Stimulated activated CD4-positive, alpha-beta T cell treated with anti-CD3 and anti-CD28 coated beads, Interleukin-12 subunit alpha, Interleukin-12 subunit beta, amount 100 ng/mL, for 4 hours (primary cell): Measurements from ENCODE around the gene PSMD6.

Source experiments
- DNase-seq: peaks from one replicate; pipeline ENCODE4 v3.0.0-alpha.2; 2020

PSMD6 gene

DNA sequence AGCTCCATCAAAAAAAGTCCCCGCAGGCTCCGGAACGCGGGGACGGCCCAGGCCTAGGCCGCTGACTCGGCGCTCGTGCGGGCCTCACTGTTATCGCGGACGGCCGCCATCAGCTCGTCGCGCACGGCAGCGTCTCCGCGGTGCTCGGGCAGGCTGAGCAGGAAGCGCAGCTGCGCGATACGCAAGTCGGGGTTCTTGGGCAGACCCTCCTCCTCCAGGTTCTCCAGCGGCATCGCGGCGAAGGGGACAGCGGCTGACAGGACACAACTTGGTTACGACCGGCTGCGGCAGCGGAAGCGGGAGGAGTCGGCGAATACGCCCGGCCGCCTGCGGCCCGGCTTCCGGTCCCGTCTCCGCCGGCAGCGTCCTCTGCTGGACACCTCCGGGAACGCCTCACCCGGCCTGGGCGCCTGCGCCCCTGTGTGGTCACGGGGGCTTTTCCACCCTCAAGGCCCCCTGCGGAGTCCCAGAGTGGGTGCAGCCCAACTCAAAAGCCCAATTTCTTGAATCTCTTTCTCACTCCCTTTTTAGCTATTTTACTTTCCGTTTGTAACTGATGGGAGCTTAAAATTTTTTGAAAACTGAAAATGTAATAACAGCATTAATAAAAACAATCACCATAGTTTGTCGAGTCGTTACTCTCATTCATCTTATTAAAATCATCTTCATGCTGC is at the start of gene PSMD6:
PSMD6 (minus strand) TSS at position 308 of the 674 bp plus-strand sequence; CDS start at position 233, 75 bp downstream.
- peak; percentile 95 for DNase-seq

DNA sequence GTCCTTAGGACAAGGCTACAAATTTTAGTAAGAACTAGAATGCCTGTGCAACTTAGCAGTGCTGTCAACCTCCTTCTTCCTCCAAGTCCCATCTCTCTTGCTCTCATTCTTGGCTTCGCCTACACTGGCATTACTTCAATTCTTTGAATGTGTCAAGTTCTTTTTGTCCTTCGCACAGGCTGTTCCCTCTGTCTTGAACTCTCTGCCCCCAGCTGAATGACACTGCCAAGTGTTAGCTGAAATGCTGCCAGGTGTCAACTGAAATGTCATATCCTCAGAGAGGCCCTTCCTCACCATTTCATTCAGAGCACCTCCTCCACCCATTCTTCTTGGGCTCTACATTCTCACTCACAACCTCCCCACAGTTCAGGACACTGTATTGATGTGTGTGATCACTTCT is 48.8 kb upstream of the PSMD6 start:
- DNase-seq, result no peak

DNA sequence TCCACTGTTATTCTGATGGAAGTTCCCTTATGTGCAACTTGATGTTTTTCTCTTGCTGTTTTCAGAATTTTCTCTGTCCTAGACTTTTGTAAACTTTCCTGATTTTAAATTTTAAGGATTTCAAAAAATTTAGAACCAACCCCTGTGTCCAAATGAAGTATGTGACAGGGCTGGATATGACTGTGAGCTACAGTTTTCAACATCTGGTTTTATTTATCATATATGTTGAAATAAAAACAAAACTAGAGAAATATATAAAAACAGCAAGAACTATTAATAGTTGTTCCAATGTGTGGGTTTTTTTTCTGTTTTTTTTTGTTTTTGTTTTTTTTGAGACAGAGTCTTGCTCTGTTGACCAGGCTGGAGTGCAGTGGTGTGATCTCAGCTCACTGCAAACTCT is 47.4 kb upstream of the PSMD6 start:
- no peak for DNase-seq

DNA sequence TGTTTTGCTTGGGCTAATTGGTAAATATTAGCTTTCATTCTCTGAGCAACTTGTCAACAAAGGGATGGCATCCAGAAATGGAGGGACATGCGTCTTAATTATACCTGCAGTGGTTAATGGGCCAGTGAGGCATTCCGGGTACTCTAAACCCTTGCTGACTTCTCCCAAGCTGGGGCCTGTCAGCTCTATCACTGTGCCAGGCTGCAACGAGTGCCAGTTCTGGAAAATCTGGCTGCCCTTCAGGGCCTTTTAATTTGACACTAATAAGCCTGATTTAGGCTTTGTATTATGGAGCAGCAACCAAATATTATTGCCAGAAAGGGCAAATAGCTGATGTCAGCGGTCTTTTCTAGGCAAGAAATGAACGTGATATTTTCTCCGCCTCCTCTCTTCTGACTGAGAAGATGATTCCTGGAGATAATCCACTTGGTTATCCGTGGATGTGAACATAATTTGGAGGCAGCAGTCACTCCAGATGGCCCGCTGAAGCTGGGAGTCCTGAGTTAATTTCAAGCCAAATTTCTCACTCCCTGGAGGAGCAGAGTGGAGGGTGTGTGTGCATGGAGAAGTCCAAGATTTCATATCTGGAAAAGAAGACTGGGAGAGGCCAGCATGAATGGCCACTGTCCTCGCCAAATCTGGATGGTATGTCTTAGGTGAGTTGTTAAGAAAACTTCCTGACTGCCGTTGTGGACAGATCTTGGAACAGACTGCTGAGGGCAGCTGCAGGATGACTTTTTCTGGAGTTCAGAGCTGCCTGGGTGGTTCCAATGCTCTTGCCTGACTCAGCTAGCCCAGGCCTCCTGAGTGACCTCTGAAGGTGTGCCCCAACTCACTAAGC is 44.4 kb upstream of the PSMD6 start:
- no peak for DNase-seq

DNA sequence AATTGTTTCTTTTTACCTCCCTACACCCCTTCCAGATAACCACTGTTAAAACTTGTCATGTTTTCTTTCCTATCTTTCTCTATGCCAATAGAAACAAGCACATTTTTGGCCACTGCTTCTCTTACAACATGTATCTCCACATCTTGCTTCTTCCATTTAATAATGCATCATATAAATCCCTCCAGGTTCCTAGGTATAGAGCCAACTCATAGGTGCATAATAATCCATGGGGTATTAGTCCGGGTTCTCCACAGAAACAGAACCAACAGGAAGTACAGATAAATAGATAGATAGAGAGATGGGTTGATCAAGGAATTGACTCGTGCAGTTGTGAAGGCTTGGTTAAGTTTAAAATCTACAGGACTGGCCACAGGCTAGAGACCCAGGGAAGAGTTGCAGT is 41.5 kb upstream of the PSMD6 start:
- no peak for DNase-seq

DNA sequence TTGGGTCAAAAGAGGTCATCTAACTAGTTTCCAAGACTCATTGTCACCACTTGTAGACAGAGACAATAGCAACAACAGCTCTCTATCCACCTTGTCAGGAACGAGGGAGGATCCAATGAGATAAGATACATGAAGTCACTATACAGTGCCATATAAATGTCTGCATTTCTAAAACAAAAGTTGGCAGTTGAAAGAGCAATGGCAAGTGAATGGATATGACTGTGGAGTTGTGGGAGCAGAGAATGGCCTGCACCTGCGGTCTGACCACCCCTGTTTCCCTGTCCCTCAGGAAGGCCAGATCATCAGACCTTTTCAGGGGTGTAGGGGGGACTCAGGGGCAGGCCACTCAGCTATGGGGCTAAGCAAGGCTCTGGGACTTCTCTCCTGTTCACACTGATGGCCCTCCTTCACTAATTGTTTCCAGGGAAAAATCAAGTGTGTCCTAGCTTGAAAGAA is 40.7 kb upstream of the PSMD6 start:
- DNase-seq, result no peak

DNA sequence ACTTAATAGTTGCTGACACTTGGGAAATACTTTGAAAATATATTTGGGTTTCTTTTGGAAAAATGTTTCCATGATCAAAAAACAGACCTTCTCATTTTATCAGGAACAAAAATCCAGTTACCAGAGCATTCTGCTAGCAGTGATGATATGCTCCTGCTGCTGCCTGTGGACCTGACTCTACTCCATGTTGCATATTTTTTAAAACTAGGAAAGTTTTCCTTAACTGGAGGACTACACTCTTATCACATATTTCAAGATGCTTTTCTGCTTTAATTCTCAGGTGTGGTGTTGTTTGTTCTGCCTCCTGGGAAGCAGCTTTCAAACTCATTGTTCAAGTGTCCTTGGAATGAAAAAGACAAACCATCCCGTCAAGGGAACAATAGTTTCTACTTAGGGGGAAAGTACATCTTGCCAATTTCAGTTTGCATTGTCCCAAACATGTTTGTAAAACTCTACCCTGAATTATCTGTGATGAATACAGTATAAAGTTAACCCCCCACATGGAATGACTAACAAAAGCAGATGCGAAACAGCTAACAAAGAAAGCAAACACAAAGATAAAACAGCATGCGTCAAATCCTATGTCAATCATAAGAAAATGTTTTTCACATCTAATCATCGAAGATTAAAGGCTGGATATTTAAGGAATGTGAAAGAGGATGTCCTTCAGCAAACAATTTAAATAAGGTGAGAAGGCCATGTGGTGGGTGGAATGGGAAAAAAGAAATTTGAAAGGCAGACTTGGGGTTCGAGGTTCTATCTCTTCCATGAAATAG is 40.1 kb upstream of the PSMD6 start:
- no peak for DNase-seq

DNA sequence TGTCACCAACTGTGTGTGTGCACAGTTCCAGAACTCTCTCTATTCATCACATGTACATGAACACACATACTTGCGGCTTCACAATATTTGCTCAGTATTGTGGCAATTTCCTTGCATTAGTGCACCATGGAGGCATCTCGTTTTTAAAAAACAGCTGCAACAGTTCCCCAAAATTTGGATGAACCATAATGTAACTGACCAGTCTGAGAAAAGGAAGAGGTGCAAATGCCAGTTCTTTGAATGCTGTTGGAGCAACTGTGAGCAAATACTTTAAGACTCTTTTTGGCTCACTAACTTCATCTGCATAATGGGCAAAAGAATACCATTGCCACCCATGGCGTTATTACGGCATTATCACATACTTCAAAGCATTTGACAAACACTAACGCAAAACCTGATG is 38.3 kb upstream of the PSMD6 start:
- no peak for DNase-seq

DNA sequence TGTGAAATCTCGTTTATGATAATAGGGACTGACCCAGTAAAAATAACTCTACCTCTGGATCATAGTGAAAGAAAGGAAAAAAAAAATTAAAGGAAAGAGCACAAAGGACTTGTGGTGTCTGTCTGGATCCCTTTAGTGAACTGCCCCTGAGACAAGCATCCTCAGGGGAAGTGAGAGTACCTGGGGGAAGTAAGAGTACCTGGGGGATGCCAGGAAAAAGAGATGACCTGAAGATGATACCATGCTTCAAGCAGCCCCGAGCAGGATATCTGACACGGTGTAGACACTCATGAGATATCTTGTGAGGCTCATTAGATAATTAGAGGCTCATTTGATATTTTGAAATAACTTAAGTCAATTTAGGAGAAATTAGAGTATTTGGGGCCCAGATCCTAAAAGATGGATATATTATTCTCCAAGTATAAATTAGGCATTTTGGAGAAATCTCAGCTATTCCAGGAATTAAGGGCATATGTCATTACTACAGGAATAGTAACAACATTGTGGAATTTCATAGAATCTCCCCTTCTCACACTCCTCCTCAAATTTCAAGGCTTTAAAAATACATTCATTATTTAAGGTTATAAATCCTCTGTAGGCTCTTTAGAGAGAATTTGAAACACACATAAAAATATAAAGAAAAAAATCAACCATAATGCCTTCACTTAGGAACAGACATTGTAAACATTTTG is 36.3 kb upstream of the PSMD6 start:
- DNase-seq, result no peak

DNA sequence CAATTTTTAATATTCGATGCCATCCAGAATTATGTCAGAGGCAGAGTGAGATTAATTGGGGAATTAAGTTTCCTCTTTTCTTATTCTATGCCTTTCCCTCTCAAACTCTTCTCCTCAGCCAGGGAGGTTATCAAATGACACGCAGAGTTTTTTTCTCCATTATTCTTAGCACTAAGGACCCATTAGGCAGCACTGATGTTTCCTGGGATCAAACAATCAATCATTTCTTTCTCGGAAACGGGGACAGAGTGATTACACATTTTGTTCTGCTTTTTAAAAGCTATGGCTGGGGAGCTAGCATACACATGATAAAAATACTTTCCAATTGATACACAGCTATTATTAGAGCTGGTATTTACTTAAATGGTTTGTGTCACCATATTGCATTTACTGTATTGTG is 35.3 kb upstream of the PSMD6 start:
- DNase-seq, result no peak

DNA sequence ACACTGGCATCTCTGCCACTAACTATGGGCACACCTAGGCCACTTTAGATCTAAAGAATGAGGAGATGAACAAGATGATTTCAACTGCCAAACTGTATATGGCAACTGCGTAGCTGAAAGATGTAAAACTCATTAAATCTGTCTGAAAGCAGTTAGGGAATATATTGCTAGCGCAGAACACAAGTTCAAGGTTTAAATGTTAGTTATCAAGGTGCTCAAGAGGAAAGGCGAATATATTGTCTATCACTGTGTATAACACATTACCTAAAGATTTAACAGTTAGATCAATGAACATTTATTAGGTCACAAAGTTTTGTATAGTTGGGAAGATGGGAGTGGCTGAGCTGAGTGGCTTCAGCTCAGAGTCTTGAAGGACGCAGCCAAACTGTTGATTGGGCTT is 33.9 kb upstream of the PSMD6 start:
- DNase-seq, result no peak

DNA sequence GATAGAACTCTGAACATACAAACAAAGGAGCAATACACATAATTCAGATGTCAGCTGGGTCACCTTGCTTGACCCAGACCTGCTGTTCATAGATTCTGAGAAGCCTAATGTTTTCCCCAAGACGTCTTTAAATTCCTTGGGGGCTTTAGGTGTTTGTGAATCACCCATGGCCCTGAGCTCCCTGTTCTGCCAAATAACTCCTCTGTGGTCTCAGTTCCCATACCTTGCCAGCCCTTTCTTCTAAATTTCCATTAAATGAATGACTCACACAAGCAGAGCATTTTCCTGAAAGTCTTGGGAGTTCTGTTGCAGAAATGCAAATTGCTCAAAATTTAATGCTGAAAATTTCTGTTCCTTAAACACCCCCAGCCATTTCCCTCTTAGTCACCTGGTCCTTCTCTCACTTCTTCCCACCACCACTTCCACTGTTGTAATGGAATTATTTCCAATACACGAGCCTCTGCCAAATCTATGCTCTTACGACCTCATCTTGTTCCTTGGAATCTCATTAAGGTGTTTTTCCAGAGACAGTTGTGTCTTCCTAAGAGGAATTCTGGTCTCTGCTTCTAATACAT is 33.4 kb upstream of the PSMD6 start:
- DNase-seq, result no peak

DNA sequence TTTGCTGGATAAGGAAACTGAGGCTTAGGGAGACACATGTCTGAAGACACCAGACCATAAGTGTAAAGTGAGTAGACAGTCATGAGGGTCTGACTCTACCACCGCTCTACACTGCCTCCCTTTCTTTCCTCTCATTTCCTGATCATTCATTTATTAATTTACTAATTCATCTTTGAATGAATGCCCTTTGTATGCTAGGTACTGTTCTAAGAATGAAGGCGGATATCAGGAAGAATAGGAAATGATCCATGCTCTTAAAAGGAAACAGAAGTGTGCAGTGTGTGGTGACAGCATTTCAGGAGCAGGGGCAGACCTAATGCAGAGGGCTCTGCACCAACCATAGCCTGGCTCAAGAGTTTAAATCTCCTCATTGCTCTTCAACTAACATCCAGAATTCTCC is 31.8 kb upstream of the PSMD6 start:
- DNase-seq, result no peak

DNA sequence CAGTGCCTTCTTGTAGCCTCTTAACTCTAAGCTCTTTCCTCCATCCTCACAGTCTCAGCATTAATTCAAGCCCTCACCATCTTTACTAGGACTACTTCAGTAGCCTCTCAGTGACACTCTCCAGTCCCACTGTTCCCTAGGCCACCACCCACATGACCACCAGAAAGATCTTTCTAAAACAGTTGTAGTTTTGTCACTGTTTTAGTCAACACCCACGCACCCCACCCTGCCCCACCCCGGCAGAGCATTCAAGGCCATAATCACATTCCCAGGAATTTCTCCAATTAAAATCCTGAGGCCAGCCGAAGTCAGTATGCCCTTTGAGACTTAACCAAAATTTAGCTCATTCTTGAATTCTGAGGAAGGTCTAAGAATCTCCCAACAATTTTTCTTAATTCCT is 31.2 kb upstream of the PSMD6 start:
- DNase-seq, result no peak

DNA sequence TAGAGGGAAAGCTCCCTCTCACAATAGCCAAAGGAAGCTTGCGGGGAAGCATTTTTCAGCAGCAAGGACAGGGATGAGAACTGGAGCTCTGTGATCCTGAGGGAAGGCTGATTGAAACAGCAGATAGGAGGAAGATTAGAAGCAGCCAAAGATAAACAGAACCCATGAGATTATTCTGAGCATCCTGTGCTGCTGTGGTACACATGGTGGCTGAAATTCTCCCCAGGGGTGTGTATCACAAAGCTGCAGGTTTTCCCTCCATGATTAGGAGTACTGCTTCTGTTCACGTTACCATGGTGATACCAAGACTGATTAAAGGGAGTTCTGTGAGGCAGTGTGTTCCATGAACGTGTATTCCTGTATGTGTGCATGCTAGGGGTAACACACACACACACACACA is 30.3 kb upstream of the PSMD6 start:
- no peak for DNase-seq

DNA sequence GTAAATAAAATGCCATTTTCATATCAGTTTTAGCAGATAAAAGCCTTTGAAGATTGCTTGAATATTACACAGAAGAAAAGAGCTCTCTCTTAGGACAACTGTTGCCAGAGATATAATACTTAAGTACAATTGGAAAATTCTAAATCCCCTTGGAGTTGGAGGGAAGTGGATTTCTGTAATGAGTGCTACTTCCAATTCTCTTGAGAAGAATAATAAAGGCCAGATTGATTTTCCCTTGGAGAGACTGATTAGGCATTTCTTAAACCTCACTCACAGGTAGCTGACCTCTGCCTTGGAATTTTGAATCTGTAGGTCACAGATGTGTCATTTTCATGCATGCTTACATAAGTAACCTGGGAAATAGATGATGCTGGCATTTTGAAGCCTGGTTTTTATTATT is 29.8 kb upstream of the PSMD6 start:
- no peak for DNase-seq

DNA sequence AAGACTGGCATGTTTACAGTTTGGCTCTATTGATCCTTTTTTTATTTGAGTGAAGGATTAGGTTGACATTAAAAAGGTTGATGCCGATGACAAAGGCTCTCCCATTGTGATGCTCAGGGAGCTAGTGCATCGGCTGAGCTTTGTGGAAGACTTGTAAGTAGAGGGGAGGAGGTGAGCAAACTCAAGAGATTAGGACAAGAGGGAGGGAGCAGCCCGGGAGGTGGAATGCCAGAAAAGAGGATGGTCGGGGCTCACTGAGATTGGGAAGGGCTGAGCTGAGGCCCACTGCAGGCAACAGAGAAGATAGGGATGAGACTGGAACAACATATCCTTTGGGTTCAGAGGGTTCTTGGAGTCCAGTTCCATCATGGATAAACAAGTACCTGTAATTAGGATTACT is 26.5 kb upstream of the PSMD6 start:
- DNase-seq, result no peak

DNA sequence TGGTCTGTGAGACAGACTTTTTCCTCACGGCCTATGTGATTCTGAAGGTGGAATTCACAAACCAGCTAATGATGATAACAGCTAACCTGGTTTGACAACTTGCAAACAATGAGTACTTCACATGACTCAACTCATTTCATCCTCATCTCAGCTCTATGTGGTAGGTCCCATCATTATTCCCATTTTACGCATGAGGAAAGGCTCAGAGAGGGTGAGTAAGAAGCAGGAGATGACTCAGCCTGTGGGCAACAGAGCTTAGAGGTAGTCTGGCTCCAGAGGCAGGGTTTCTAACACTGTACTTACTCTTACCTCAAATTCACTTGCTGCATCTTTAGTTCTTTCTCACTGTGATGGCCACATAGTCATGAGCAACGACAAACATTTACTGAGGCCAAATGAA is 25.8 kb upstream of the PSMD6 start:
- no peak for DNase-seq

DNA sequence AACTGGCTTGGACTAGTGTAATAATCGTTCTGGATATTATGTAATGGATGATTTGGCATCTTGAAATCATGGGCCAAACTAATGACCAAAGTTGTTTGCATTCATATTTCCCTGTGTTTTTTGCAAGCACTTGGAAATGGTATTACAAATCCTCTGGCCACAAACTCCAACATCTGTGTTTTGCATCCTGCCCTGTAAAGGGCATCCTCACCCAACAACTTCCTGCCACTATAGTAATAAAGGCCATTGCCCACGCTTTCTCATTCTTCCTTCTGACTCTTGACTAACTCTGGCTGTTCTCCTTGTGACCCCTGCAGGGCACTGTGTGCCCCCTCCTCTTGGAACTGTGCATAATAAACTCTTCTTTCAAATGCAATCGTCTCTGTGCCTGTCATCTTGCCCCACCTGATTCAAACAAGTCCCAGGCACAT is 25.4 kb upstream of the PSMD6 start:
- DNase-seq, result no peak

DNA sequence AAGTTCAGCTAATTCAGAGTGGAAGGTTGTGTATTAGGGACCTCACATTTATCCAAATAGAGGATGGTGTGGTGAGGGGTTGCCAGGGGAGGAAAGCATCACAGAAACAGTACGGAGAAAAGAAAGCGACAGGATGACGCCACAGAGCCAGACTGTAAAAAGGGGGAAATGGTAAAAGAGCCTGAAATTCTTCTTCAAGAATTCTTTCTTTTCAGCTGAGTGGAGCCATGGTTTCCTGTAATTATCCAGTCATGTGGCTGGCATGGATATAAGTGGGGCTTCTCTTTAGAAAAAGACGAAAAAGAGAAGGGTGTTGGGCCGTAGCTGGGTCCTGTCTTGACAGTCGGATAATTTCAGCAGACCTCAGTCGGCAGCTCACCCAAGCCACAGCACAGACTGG is 24.5 kb upstream of the PSMD6 start:
- no peak for DNase-seq

DNA sequence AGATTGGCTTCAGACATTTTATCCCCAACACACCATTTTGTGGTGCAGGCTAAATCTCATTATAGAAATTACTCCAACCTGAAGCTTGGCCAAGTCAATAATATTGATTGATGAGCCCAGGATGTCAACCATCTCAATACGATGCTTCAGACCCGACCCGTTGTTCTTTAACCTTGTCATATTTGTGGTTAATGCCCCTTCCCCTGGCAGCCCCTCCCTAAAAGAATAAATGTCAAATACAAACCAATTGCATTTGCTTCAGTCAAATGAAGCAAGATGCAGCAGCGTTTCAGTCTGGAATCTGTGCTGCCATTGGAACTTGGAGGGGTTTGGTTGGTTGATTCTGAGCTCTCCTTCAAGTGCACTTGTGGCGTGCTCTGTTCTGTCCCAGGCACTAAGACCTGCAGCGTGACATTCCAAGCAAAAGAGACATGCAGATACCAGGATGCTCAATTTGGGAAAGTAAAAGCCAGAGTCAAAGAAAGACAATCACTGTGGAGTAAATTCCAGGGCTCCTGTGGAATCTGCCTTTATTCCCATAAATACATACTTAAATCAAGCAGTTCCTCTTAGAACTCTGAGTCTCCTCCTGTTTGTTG is 23.8 kb upstream of the PSMD6 start:
- no peak for DNase-seq

DNA sequence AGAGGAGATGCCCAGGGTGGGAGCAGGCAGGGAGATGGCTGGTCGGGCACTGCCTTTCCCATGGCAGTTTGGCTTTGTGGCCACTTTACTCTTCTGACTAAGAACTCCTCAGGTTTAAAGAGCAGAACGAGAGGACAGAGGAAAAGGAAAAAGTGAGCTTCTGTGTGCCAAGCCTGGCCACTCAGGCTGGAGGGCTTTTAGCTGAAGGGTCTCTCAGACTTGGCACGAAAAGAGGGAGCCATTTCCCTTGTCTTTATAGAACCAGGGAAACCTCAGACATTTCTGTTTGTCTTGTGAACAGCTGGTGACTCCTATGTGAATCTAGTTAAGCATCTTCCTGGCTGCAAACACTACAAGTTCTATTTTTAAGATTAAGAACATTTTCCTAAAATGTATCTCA is 23.3 kb upstream of the PSMD6 start:
- DNase-seq, result no peak
